ENCODE results near the gene KRTCAP2. TPM values are rescaled to one million over a fixed set of nuclear protein-coding genes. Genes with fewer than 3 reads are reported as not detected.

KRTCAP2 gene
- total RNA-seq, 2 experiments from 2014 or later: 125 to 300 TPM

GRCh38 chr1:155208541-155209311, 35.6 kb upstream of the KRTCAP2 start, which contains the start of gene MTX1:
Gene MTX1, plus strand, starts transcription at chr1:155208695. Its CDS starts 110 bp downstream, at chr1:155208805.
- Mint-ChIP-seq H3K9me3 (ENCODE audit: low read depth) (no peaks in the 10 kb centered on the region), H3K27me3 (no peaks in the 10 kb centered on the region), H3K36me3 (ENCODE audit: low read depth) (peaks cover 3% of the 10 kb centered on the region), H3K27ac (peak within 1 kb of the TSS; percentile 86), H3K4me1 (peaks cover 29% of the 10 kb centered on the region), H3K4me3 (peak within 1 kb of the TSS; percentile 89)
- DNase-seq: peak; percentile 93
- ATAC-seq: peak; percentile 87
- ChIA-PET POLR2A (interaction anchor here (1.0 to 1.4 kb wide), 5 partner anchors 14 to 36 kb away, joined by 3 to 5 read pairs (median 4); partner anchors contain the start of gene KRTCAP2), CTCF (interaction anchor here (0.6 to 3.8 kb wide), 10 partner anchors 14 to 665 kb away, joined by 3 to 20 read pairs (median 8); no protein-coding TSS in a partner anchor)
- intact Hi-C loops (cut with DNase I, micrococcal nuclease): loop anchor here (1.0 to 5.0 kb wide), 9 partner anchors 14 to 116 kb away; partner anchors contain the start of genes CLK2 (in 1 of the 2), FDPS (in 1 of the 2), KRTCAP2 (in 1 of the 2) and RUSC1 (in 1 of the 2)

- CTCF ChIA-PET: interaction anchor here (0.7 to 3.8 kb wide), 15 partner anchors 10 to 858 kb away, joined by 3 to 20 read pairs (median 4); partner anchors contain the start of genes FDPS and SLC50A1
- Mint-ChIP-seq H3K4me1 (peaks cover 29% of the 10 kb centered on the region), H3K36me3 (ENCODE audit: low read depth) (peaks cover 3% of the 10 kb centered on the region), H3K27me3 (no peaks in the 10 kb centered on the region), H3K9me3 (ENCODE audit: low read depth) (no peaks in the 10 kb centered on the region), H3K4me3 (peak within 1 kb of the TSS; percentile 89), H3K27ac (peak within 1 kb of the TSS; percentile 86)
- ATAC-seq (no peak), DNase-seq (peak; percentile 21)
- intact Hi-C loops (cut with DNase I, micrococcal nuclease): loop anchor here (1.0 to 5.0 kb wide), 9 partner anchors 13 to 385 kb away; partner anchors contain the start of genes FDPS (in 1 of the 2) and RUSC1 (in 1 of the 2)
- POLR2A ChIA-PET: interaction anchor here (1.0 kb wide), 1 partner anchor 15 kb away, joined by 3 read pairs; no protein-coding TSS in a partner anchor
Measured at GRCh38 chr1:155207806-155208540, 34.9 kb upstream of the KRTCAP2 start, which contains the start of gene THBS3. Gene THBS3, minus strand, starts transcription at chr1:155207897. Its CDS starts 21 bp downstream, at chr1:155207876.

- ChIA-PET CTCF (interaction anchor here (0.5 to 3.8 kb wide), 21 partner anchors 9 to 859 kb away, joined by 3 to 20 read pairs (median 4); partner anchors contain the start of genes FDPS, RUSC1 and SLC50A1), POLR2A (interaction anchor here (1.0 kb wide), 1 partner anchor 14 kb away, joined by 3 read pairs; no protein-coding TSS in a partner anchor)
- ATAC-seq (peak; percentile 60), DNase-seq (peak; percentile 95)
- intact Hi-C loops (cut with DNase I, micrococcal nuclease): loop anchor here (1.0 to 5.0 kb wide), 5 partner anchors 19 to 386 kb away; partner anchors contain the start of gene RUSC1 (in 1 of the 2)
- no peaks in the 10 kb centered on the region for H3K9me3 Mint-ChIP-seq (ENCODE audit: low read depth)
- H3K27ac Mint-ChIP-seq: peak overlapping the region; percentile 86
- peaks cover 29% of the 10 kb centered on the region for H3K4me1 Mint-ChIP-seq
- H3K27me3 Mint-ChIP-seq: no peaks in the 10 kb centered on the region
- peaks cover 3% of the 10 kb centered on the region for H3K36me3 Mint-ChIP-seq (ENCODE audit: low read depth)
- peak overlapping the region; percentile 62 for H3K4me3 Mint-ChIP-seq
Measured at GRCh38 chr1:155206891-155207805, 34.0 kb upstream of the KRTCAP2 start.

GRCh38 chr1:155205969-155206593, 33.0 kb upstream of the KRTCAP2 start:
- peaks cover 3% of the 10 kb centered on the region for H3K36me3 Mint-ChIP-seq (ENCODE audit: low read depth)
- ATAC-seq (no peak), DNase-seq (no peak)
- POLR2A ChIA-PET: no interaction called here
- H3K4me3 Mint-ChIP-seq: no peak overlapping the region
- intact Hi-C loops (cut with DNase I, micrococcal nuclease): loop anchor here in 1 of 2 experiments (2.0 to 5.0 kb wide), 2 partner anchors 116 to 387 kb away; partner anchors contain the start of gene RUSC1
- peaks cover 29% of the 10 kb centered on the region for H3K4me1 Mint-ChIP-seq
- CTCF ChIA-PET: interaction anchor here (1.3 kb wide), 1 partner anchor 21 kb away, joined by 12 read pairs; no protein-coding TSS in a partner anchor
- no peaks in the 10 kb centered on the region for H3K27me3 Mint-ChIP-seq
- H3K27ac Mint-ChIP-seq: no peak overlapping the region
- H3K9me3 Mint-ChIP-seq (ENCODE audit: low read depth): no peaks in the 10 kb centered on the region

GRCh38 chr1:155205035-155205434, 31.9 kb upstream of the KRTCAP2 start:
- no peak for ATAC-seq
- Mint-ChIP-seq H3K4me3 (no peak overlapping the region), H3K9me3 (ENCODE audit: low read depth) (no peaks in the 10 kb centered on the region), H3K36me3 (ENCODE audit: low read depth) (peaks cover 2% of the 10 kb centered on the region), H3K27me3 (no peaks in the 10 kb centered on the region), H3K4me1 (peaks cover 22% of the 10 kb centered on the region), H3K27ac (no peak overlapping the region)
- DNase-seq: no peak
- CTCF ChIA-PET: interaction anchor here (1.2 kb wide), 1 partner anchor 11 kb away, joined by 5 read pairs; no protein-coding TSS in a partner anchor
- POLR2A ChIA-PET: no interaction called here
- intact Hi-C loops (cut with DNase I, micrococcal nuclease): loop anchor here in 1 of 2 experiments (5.0 kb wide), 1 partner anchor 117 kb away; the partner anchor contains the start of gene RUSC1

GRCh38 chr1:155202731-155203515, 29.8 kb upstream of the KRTCAP2 start:
- DNase-seq (no peak), ATAC-seq (no peak)
- Mint-ChIP-seq H3K4me1 (peaks cover 12% of the 10 kb centered on the region), H3K4me3 (no peak overlapping the region), H3K36me3 (ENCODE audit: low read depth) (peaks cover 2% of the 10 kb centered on the region), H3K27ac (no peak overlapping the region), H3K9me3 (ENCODE audit: low read depth) (no peaks in the 10 kb centered on the region), H3K27me3 (no peaks in the 10 kb centered on the region)
- intact Hi-C loops (cut with DNase I, micrococcal nuclease): no loop called here
- ChIA-PET POLR2A (no interaction called here), CTCF (interaction anchor here (0.6 to 0.7 kb wide), 2 partner anchors 191 to 282 kb away, joined by 3 read pairs; no protein-coding TSS in a partner anchor)

GRCh38 chr1:155202198-155202597, 29.1 kb upstream of the KRTCAP2 start:
- intact Hi-C loops (cut with DNase I, micrococcal nuclease): no loop called here
- Mint-ChIP-seq H3K9me3 (ENCODE audit: low read depth) (no peaks in the 10 kb centered on the region), H3K4me3 (no peak overlapping the region), H3K27ac (no peak overlapping the region), H3K27me3 (no peaks in the 10 kb centered on the region), H3K36me3 (ENCODE audit: low read depth) (peaks cover 2% of the 10 kb centered on the region), H3K4me1 (peaks cover 6% of the 10 kb centered on the region)
- POLR2A ChIA-PET: no interaction called here
- CTCF ChIA-PET: interaction anchor here (2.2 kb wide), 1 partner anchor 29 kb away, joined by 5 read pairs; the partner anchor contains the start of gene KRTCAP2
- DNase-seq: no peak
- ATAC-seq: no peak

- POLR2A ChIA-PET: no interaction called here
Measured at GRCh38 chr1:155200920-155201319, 27.8 kb upstream of the KRTCAP2 start.

GRCh38 chr1:155199792-155200191, 26.7 kb upstream of the KRTCAP2 start:
- ATAC-seq (no peak), DNase-seq (no peak)
- Mint-ChIP-seq H3K27ac (no peak overlapping the region), H3K27me3 (no peaks in the 10 kb centered on the region), H3K4me3 (no peak overlapping the region), H3K9me3 (ENCODE audit: low read depth) (no peaks in the 10 kb centered on the region), H3K36me3 (ENCODE audit: low read depth) (peaks cover 5% of the 10 kb centered on the region), H3K4me1 (peaks cover 8% of the 10 kb centered on the region)
- intact Hi-C loops (cut with DNase I, micrococcal nuclease): no loop called here
- ChIA-PET CTCF (no interaction called here), POLR2A (no interaction called here)

More at GRCh38 chr1:155200920-155201319, 27.8 kb upstream of the KRTCAP2 start:
- H3K4me1 Mint-ChIP-seq: no peaks in the 10 kb centered on the region
- no peak overlapping the region for H3K4me3 Mint-ChIP-seq
- intact Hi-C loops (cut with DNase I, micrococcal nuclease): no loop called here
- no peaks in the 10 kb centered on the region for H3K9me3 Mint-ChIP-seq (ENCODE audit: low read depth)
- peaks cover 5% of the 10 kb centered on the region for H3K36me3 Mint-ChIP-seq (ENCODE audit: low read depth)
- H3K27ac Mint-ChIP-seq: no peak overlapping the region
- H3K27me3 Mint-ChIP-seq: no peaks in the 10 kb centered on the region
- ATAC-seq: no peak
- no peak for DNase-seq
- CTCF ChIA-PET: interaction anchor here (2.2 kb wide), 1 partner anchor 28 kb away, joined by 5 read pairs; the partner anchor contains the start of gene KRTCAP2
